Bone marrow (tissue), 2 donors: Measurements from ENCODE around the gene SORD.
"Not testable (repeated sequence)": the region's sequence is repeated elsewhere in the genome, so short reads cannot be mapped to it uniquely, and the experiment has no call there.

ENCODE experiments used
- DNase-seq, 2 donors: peaks; one replicate each; lab custom pipeline; 2025; lab: John Stamatoyannopoulos, UW

The SORD gene

GRCh38 chr15:45062301-45062700, 39.3 kb downstream of the SORD start:
- not testable (repeated sequence) for DNase-seq

GRCh38 chr15:45064386-45064785, 41.4 kb downstream of the SORD start:
- no peak for DNase-seq

GRCh38 chr15:45069942-45070360, 47.0 kb downstream of the SORD start:
- not testable (repeated sequence) for DNase-seq

DNA sequence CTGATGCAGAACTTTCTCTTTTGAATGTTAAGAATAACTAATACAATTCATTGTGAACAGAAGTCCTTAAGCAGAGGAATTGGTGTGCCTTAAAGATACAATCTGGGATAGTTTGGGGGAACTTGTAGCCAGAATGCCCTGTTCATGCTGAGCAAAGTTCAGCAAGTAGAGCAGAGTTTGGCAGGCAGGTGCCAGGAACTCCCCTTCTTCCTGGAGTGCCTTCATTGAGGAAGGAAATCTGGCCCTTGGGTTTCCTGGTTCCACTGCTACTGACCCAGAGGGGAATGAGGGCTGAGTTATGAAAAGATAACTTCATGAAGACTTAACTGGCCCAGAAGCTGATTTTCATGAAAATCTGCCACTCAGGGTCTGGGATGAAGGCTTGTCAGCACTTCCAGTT, 50.6 kb downstream of the SORD start:
- not testable (repeated sequence) for DNase-seq

- not testable (repeated sequence) for DNase-seq
These were observed 52.7 kb downstream of the SORD start for GRCh38 chr15:45075440-45076320.

- not testable (repeated sequence) for DNase-seq
These were observed 54.4 kb downstream of the SORD start for GRCh38 chr15:45077391-45077790.

DNA sequence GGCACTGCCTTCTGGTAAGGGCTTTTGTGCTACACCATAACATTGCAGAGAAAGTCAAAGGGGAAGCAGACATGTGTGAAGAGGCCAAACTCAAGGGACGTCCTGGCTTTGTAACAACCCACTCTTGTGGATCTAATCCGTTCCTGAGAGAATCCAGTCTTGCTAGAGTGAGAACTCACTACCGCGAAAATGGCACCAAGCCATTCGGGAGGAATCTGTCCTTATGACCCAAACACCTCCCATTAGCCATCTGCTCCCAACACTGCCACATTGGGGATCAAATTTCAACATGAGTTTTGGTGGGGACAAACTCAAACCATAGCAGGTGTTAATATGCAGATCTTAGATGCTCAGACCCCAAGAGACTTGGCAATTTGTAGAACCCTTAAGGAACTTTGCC, 56.2 kb downstream of the SORD start:
- DNase-seq = not testable (repeated sequence)

GRCh38 chr15:45079628-45080246, 56.7 kb downstream of the SORD start:
- DNase-seq = not testable (repeated sequence)

- DNase-seq = not testable (repeated sequence)
These were observed 57.6 kb downstream of the SORD start for GRCh38 chr15:45080593-45080992.

DNA sequence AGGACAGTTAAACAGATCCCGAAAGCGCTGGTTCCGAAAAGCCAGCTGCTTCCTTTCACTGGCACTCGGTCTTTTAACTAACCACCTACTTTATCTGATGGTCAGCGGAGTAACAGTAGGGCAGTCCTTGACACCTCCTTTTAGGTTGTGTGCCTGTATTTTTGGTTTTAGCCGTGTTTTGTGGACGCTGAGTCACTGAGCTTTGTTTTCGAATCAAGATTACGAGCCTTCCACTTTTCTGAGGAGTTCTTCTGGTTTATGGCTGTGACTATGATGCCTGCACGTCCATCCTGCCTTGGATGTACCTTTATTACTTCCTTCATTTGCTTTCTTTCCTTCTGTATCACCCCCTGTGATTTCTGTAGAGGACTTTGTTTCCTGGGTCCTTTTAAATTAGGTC, 59.4 kb downstream of the SORD start:
- not testable (repeated sequence) for DNase-seq

- no peak for DNase-seq
These were observed 60.2 kb downstream of the SORD start for GRCh38 chr15:45083223-45083622.

GRCh38 chr15:45084163-45084562, 61.2 kb downstream of the SORD start:
- DNase-seq = no peak

DNA sequence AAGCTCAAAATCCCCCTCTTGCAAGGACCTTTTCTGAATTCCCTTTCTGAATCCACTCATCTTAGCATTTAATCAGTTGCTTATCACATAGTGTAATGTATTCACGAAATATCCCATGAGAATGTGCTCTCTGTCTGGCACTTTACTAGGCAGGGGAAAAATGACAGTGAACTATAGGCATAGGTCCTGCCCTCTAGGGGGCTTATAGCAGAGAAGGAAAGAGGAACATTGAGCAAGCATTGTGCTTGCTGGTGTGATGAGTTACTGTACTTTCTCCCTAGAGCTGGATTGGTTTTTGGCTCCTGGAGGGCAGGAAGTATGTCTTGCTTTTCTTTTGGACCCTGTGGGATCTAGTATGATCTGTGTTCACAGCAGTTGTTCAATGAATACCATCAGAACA, 64.5 kb downstream of the SORD start:
- no peak for DNase-seq

DNA sequence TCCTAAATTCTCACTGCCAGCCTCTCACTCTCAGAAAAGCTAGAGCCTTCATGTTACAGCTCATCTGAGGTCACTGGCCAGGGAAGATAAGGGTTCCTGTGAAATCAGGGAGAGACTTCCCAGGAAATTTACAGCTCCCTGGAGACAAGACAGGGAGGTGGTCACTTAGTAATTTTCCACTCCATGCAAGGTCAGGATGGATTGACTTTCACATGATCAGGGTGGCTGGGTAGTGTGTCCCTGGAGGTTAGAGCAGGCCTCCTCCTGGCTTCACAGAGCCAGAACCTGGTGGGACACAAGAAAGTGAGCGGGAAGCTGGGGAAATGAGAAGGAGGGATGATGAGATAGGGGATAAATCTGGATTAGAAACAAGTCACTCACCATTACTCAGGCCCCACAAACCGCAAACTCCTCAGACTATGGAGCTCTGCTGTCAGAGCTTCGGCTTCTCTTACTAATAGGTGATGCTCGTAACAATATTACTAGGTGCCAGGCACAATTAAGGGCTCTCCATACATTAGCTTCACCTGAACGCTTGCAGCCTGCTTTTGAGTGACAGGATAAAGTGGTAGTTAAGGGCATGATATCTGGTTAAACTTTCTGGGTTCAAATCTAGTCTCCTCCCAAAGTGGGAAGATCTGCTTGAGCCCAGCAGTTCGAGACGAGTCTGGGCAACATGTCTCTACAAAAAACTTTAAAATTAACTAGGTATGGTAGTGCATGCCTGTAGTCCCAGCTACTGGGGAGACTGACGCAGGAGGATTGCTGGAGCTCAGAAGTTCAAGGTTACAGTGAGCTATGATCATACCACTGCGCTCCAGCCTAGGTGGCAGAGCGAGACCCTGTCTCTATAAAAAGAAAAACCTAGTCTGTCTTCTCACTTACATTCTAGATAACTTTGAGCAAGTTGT, 66.1 kb downstream of the SORD start:
- no peak for DNase-seq

DNA sequence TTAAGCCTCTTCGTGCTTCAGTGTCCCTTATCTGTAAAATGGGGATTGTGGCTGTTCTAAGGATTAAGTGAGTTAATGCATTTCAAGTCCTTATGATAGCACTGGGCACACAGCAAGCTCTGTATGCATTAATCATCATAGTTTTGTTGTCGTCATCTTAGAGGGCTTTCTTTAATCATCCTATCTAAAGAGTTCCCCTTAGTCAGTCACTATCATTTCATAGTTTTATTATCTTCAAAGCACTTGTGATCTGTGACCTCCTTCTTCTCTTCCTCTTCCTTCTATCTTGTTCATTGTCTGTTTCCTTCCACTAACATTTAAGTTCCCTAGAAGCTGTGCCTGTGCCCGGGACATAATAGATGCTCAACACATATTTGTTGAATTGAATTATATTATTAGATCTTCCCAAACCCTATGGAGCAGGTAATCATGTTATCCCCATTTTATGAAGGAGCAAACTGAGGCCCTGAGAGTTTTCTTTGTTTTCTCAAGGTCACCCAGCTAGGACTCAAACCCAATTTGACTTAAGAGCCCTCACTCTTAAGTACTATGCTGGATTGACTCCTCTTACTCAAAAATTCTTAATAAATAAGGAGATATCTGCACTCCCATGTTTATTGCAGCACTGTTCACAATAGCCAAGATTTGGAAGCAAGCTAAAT, 66.8 kb downstream of the SORD start:
- DNase-seq = no peak

- DNase-seq = no peak
These were observed 68.2 kb downstream of the SORD start for GRCh38 chr15:45091161-45091560.

DNA sequence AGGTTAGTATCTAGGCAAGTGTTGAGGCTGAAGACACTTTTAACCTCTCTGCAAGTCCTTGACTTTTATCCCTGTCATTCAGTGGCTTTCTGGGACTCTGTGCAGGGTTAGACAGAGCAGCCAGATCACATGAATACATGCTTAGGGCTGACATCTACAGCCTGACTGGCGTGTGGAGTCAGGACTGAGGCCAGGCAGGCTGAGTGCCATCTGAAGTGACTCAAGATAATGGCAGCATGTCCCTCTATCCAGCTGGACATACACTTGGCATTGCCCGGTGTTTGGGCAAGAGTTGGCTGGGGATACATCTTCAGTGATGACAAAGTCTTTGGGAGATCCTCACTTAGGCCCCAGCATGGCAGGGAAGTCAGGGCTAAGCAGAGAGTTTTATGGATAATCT, 68.6 kb downstream of the SORD start:
- no peak for DNase-seq

GRCh38 chr15:45093013-45093412, 70.0 kb downstream of the SORD start:
- no peak for DNase-seq

DNA sequence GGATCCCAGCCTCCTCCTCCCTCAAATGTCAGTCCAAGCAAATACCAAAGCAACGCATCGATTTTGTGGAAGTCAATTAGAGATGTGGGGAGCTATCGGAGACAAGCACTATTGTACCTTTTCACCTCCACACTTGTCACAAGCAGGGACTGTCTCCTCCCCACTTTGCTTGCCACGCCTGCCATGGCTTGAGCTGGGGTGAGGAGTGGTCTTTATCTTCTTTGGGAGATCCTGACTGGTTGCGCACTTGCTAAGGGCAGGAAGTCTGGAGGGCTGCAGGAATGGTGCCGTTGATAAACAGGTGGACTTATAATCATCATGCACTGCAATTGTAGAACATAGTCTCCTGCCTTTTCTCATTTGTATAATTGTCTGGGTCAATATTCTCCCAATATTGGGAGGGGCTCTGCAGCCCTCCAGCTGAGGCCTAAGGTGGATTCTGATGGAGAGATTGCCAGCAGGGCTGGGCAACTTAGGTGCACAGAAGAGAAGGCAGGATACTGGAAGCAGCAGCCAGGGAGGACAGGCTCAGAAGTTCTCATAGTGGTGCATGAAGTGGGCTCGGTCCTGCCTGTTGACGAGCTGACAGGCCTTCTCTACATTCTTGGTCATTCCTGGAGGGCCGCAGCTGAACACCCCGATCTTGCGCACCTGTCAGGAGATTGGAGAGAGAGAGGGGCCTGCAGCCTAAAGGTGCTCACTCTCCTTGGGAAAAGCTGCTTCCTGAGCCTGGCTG, 70.8 kb downstream of the SORD start:
- DNase-seq = no peak

DNA sequence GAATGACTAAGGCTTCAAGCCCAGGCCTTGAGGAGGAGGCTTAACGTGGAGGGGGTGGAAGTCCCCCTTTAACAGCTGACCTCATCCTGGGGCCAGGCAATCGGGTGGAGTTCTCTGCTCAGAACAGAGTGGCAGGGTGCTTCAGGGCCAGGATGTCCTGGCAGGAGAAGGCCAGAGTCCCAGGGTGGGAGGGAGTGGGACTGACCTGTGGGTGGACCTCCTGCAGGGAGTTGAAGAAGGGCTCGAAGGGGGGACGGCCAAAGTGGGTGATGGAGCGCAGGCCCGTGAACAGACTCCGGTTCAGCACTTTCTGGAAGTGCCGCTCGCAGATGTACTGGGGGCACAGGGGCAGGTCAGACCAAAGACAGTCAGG, 71.3 kb downstream of the SORD start:
- no peak for DNase-seq

DNA sequence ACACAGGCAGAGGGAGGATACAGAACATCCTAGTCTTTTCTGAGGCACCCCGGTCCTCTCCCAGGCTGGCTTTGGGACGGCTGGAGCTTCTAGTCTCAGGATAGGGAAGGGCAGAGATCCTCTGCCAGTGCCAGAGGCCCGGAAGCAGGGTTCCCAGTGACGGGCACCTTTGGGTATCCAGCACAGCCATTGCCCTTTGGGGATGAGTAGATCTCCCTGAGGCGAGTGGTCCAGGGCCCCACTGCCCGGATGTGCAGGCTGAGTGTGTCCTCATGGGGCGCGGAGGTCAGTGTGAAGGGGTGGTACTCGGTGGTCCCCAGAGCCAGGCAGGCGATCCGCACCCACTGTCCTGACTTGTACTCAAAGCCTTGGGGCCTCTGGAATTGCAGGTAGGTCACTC, 72.7 kb downstream of the SORD start:
- DNase-seq = no peak
